K562 (cell line): Measurements from ENCODE around the gene RSAD1.

Source experiments
- HIVEP1 ChIP-seq: fragments of 250-450 bp; sonication (Bioruptor Pico); IDR thresholded peaks from 2 replicates; pipeline ENCODE4 v1.4.0; 2020; ENCODE audit warnings: mild to moderate bottlenecking
- MAX ChIP-seq: sonication (generic); formaldehyde crosslinking; IDR thresholded peaks from 2 replicates; pipeline ENCODE4 v1.9.0; 2022; ENCODE audit warnings: mild to moderate bottlenecking, missing genetic modification reagents

GRCh38 chr17:50534979-50535326 lies 56.3 kb downstream of the RSAD1 start:
- no peak for TF ChIP-seq HIVEP1
- no peak for TF ChIP-seq MAX (CRISPR knock-in tag)
